Parathyroid adenoma (tissue), 2 donors: Measurements from ENCODE around the gene DGKQ.

Experiments
- H2AFZ ChIP-seq: fragments of 300-600 bp; sonication (generic); one replicate; pipeline ENCODE4 v1.7.0; 2017; ENCODE audit warnings: antibody characterized with exemption, mild to moderate bottlenecking
- H3K27ac ChIP-seq: fragments of 300-600 bp; sonication (generic); one replicate; pipeline ENCODE4 v1.7.0; 2017
- H3K27me3 ChIP-seq: fragments of 300-600 bp; sonication (generic); one replicate; pipeline ENCODE4 v1.7.0; 2017; ENCODE audit warnings: low read length; ENCODE audit not compliant: control insufficient read depth, insufficient read depth
- H3K36me3 ChIP-seq: fragments of 300-600 bp; sonication (generic); one replicate; pipeline ENCODE4 v1.7.0; 2017; ENCODE audit warnings: low read length; ENCODE audit not compliant: control insufficient read depth, insufficient read depth
- H3K4me1 ChIP-seq: fragments of 300-600 bp; sonication (generic); one replicate; pipeline ENCODE4 v1.7.0; 2017; ENCODE audit warnings: control low read depth
- H3K4me2 ChIP-seq: fragments of 300-600 bp; sonication (generic); one replicate; pipeline ENCODE4 v1.7.0; 2017; ENCODE audit warnings: low read length
- H3K4me3 ChIP-seq: fragments of 300-600 bp; sonication (generic); one replicate; pipeline ENCODE4 v1.7.0; 2017; ENCODE audit warnings: low read depth, low read length
- H3K79me2 ChIP-seq: fragments of 300-600 bp; sonication (generic); one replicate; pipeline ENCODE4 v1.7.0; 2017; ENCODE audit warnings: control low read depth
- H3K9ac ChIP-seq: fragments of 300-600 bp; sonication (generic); one replicate; pipeline ENCODE4 v1.7.0; 2017; ENCODE audit warnings: mild to moderate bottlenecking
- H3K9me3 ChIP-seq: fragments of 300-600 bp; sonication (generic); one replicate; pipeline ENCODE4 v1.7.0; 2017; ENCODE audit warnings: low read length; ENCODE audit not compliant: control insufficient read depth
- TF ChIP-seq, protein P1 (sequence below): fragments of 300-600 bp; sonication (generic); IDR thresholded peaks from one replicate; pipeline ENCODE4 v1.7.0; 2017; ENCODE audit warnings: antibody characterized with exemption, mild to moderate bottlenecking
- donor health status: primary hyperparathyroidism.

Gene DGKQ

DNA sequence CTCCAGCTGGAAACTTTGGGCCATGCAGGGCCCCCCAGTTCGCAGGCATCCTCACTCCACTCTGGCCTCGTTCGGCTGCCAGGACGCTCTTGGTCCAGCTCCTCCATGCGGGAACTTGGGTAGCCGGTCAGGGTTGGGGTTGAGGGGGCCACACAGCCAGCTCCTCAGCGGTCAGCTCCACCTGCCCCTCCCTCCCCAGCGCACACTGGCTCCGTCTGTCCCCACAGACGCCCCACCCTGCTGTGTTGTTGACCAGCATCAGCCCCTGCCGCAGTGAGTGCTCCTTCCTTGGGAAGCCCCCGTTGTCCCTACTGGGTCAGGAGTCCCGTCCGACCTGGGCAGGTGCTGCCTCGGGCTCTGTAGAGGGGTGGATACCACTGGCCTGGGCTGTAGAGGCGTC lies 43.8 kb upstream of the DGKQ start:
- TF ChIP-seq, protein P1, sequence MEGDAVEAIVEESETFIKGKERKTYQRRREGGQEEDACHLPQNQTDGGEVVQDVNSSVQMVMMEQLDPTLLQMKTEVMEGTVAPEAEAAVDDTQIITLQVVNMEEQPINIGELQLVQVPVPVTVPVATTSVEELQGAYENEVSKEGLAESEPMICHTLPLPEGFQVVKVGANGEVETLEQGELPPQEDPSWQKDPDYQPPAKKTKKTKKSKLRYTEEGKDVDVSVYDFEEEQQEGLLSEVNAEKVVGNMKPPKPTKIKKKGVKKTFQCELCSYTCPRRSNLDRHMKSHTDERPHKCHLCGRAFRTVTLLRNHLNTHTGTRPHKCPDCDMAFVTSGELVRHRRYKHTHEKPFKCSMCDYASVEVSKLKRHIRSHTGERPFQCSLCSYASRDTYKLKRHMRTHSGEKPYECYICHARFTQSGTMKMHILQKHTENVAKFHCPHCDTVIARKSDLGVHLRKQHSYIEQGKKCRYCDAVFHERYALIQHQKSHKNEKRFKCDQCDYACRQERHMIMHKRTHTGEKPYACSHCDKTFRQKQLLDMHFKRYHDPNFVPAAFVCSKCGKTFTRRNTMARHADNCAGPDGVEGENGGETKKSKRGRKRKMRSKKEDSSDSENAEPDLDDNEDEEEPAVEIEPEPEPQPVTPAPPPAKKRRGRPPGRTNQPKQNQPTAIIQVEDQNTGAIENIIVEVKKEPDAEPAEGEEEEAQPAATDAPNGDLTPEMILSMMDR: no peak
- Histone ChIP-seq H3K4me2 (no peak overlapping the region), H3K79me2 (no peaks in the 10 kb centered on the region), H3K27ac (no peak overlapping the region), H3K9me3 (no peaks in the 10 kb centered on the region), H3K4me1 (no peaks in the 10 kb centered on the region), H3K9ac (no peak overlapping the region), H3K36me3 (no peaks in the 10 kb centered on the region), H3K4me3 (no peak overlapping the region), H3K27me3 (no peaks in the 10 kb centered on the region), H2AFZ (no peak overlapping the region)

DNA sequence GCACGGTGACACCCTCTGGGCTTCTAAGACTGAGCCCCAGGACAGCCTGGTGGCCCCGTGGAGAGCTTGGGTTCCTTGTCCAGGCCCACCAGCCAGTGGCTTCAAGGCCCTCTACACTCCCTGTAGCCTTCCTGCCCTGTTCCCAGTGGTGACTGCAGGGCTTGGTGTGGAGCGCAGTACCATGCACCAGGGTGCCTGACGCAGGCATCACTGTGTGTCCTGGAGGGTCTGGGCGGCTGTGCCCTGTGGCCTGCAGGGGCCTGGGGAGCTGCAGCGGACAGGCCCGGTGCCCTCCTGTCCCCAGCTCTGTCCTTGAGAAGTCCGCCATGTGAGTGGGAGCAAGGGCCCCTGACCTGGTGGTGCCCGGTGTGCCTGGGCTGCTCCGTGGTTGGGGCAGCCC lies 42.4 kb upstream of the DGKQ start:
- Histone ChIP-seq H3K27me3 (no peaks in the 10 kb centered on the region), H3K9ac (no peak overlapping the region), H3K9me3 (no peaks in the 10 kb centered on the region), H3K4me2 (no peak overlapping the region), H3K4me1 (no peaks in the 10 kb centered on the region), H3K27ac (no peak overlapping the region), H3K36me3 (no peaks in the 10 kb centered on the region), H3K4me3 (no peak overlapping the region), H3K79me2 (no peaks in the 10 kb centered on the region), H2AFZ (no peak overlapping the region)
- TF ChIP-seq, protein P1: no peak

- Histone ChIP-seq H3K4me2 (no peak overlapping the region), H3K4me3 (no peak overlapping the region), H3K9me3 (no peaks in the 10 kb centered on the region), H3K27me3 (no peaks in the 10 kb centered on the region), H3K36me3 (no peaks in the 10 kb centered on the region), H2AFZ (no peak overlapping the region), H3K27ac (no peak overlapping the region), H3K9ac (no peak overlapping the region), H3K4me1 (no peaks in the 10 kb centered on the region), H3K79me2 (no peaks in the 10 kb centered on the region)
- TF ChIP-seq, protein P1: no peak
These were observed 41.8 kb upstream of the DGKQ start for GRCh38 chr4:1015179-1015578.

GRCh38 chr4:1014291-1015167 lies 41.2 kb upstream of the DGKQ start:
- no peak overlapping the region for H3K4me2 ChIP-seq

More at GRCh38 chr4:1014291-1015167, 41.2 kb upstream of the DGKQ start:
- no peak overlapping the region for H3K4me3 ChIP-seq
- no peaks in the 10 kb centered on the region for H3K4me1 ChIP-seq
- no peak overlapping the region for H2AFZ ChIP-seq
- H3K27me3 ChIP-seq: no peaks in the 10 kb centered on the region
- H3K9ac ChIP-seq: no peak overlapping the region
- no peak overlapping the region for H3K27ac ChIP-seq
- H3K36me3 ChIP-seq: no peaks in the 10 kb centered on the region
- H3K9me3 ChIP-seq: no peaks in the 10 kb centered on the region
- no peaks in the 10 kb centered on the region for H3K79me2 ChIP-seq
- TF ChIP-seq, protein P1: no peak
